Stimulated activated CD4-positive, alpha-beta T cell treated with anti-CD3 and anti-CD28 coated beads, Interleukin-12 subunit alpha, Interleukin-12 subunit beta, amount 100 ng/mL, for 24 hours (primary cell): ENCODE data around the gene ZDHHC9.
"Not testable (repeated sequence)": the region's sequence is repeated elsewhere in the genome, so short reads cannot be mapped to it uniquely, and the experiment has no call there.

Experiments
- DNase-seq, 2 experiments: peaks; one replicate each; pipeline ENCODE4 v3.0.0-alpha.2; 2020; ENCODE audit warnings: low read depth in 2 of 2

The ZDHHC9 gene

GRCh38 chrX:129843459-129844306 is at the start of gene ZDHHC9:
TSS of gene ZDHHC9 (minus strand) at chrX:129843886. CDS start at chrX:129841945, 1,941 bp downstream.
- DNase-seq: peak; percentile 69 to 82

GRCh38 chrX:129877401-129877800 is 33.7 kb upstream of the ZDHHC9 start:
- no peak for DNase-seq

- no peak for DNase-seq
Measured at GRCh38 chrX:129876771-129877305, 33.2 kb upstream of the ZDHHC9 start.

GRCh38 chrX:129875669-129876068 is 32.0 kb upstream of the ZDHHC9 start:
- DNase-seq: no peak

GRCh38 chrX:129872524-129872923 is 28.8 kb upstream of the ZDHHC9 start:
- DNase-seq: no peak

- DNase-seq: not testable (repeated sequence)
Measured at GRCh38 chrX:129866321-129866720, 22.6 kb upstream of the ZDHHC9 start.

- not testable (repeated sequence) for DNase-seq
Measured at GRCh38 chrX:129859134-129859533, 15.4 kb upstream of the ZDHHC9 start.

- not testable (repeated sequence) for DNase-seq
Measured at GRCh38 chrX:129851825-129852224, 8.1 kb upstream of the ZDHHC9 start.

- DNase-seq: no peak
Measured at GRCh38 chrX:129846716-129847115, 3.0 kb upstream of the ZDHHC9 start.

GRCh38 chrX:129845616-129846190 is 2.0 kb upstream of the ZDHHC9 start:
- DNase-seq: no peak

- DNase-seq: no peak
Measured at GRCh38 chrX:129843209-129843458, 552 bp downstream of the ZDHHC9 start.

GRCh38 chrX:129842510-129843208 is 1.0 kb downstream of the ZDHHC9 start:
- no peak for DNase-seq

GRCh38 chrX:129840344-129840743 is 3.3 kb downstream of the ZDHHC9 start:
- DNase-seq: no peak

GRCh38 chrX:129836827-129837226 is 6.9 kb downstream of the ZDHHC9 start:
- DNase-seq: no peak

- DNase-seq: no peak
Measured at GRCh38 chrX:129833153-129833990, 10.3 kb downstream of the ZDHHC9 start.

- DNase-seq: no peak
Measured at GRCh38 chrX:129831091-129831885, 12.4 kb downstream of the ZDHHC9 start.

GRCh38 chrX:129830494-129830893 is 13.2 kb downstream of the ZDHHC9 start:
- DNase-seq: no peak

- DNase-seq: no peak
Measured at GRCh38 chrX:129825746-129826505, 17.8 kb downstream of the ZDHHC9 start.

- no peak for DNase-seq
Measured at GRCh38 chrX:129824620-129825019, 19.1 kb downstream of the ZDHHC9 start.

- no peak for DNase-seq
Measured at GRCh38 chrX:129823522-129823921, 20.2 kb downstream of the ZDHHC9 start.
